AG10803 (cell line): ENCODE results near the gene SGIP1.

Experiments used
- DNase-seq: peaks from one replicate; pipeline ENCODE4 v3.0.0; 2010; ENCODE audit warnings: low read depth
- H3K4me3 ChIP-seq: 2 replicates; pipeline ENCODE4 v1.5.1; 2011; ENCODE audit warnings: mild to moderate bottlenecking, low read length, control low read depth
- TF ChIP-seq, protein P1 (sequence below): conservative IDR thresholded peaks from 2 replicates; pipeline ENCODE4 v1.5.1; 2011; ENCODE audit warnings: mild to moderate bottlenecking, low read length, control low read depth, inconsistent platforms

SGIP1 gene, protein sequence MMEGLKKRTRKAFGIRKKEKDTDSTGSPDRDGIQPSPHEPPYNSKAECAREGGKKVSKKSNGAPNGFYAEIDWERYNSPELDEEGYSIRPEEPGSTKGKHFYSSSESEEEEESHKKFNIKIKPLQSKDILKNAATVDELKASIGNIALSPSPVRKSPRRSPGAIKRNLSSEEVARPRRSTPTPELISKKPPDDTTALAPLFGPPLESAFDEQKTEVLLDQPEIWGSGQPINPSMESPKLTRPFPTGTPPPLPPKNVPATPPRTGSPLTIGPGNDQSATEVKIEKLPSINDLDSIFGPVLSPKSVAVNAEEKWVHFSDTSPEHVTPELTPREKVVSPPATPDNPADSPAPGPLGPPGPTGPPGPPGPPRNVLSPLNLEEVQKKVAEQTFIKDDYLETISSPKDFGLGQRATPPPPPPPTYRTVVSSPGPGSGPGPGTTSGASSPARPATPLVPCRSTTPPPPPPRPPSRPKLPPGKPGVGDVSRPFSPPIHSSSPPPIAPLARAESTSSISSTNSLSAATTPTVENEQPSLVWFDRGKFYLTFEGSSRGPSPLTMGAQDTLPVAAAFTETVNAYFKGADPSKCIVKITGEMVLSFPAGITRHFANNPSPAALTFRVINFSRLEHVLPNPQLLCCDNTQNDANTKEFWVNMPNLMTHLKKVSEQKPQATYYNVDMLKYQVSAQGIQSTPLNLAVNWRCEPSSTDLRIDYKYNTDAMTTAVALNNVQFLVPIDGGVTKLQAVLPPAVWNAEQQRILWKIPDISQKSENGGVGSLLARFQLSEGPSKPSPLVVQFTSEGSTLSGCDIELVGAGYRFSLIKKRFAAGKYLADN

DNA sequence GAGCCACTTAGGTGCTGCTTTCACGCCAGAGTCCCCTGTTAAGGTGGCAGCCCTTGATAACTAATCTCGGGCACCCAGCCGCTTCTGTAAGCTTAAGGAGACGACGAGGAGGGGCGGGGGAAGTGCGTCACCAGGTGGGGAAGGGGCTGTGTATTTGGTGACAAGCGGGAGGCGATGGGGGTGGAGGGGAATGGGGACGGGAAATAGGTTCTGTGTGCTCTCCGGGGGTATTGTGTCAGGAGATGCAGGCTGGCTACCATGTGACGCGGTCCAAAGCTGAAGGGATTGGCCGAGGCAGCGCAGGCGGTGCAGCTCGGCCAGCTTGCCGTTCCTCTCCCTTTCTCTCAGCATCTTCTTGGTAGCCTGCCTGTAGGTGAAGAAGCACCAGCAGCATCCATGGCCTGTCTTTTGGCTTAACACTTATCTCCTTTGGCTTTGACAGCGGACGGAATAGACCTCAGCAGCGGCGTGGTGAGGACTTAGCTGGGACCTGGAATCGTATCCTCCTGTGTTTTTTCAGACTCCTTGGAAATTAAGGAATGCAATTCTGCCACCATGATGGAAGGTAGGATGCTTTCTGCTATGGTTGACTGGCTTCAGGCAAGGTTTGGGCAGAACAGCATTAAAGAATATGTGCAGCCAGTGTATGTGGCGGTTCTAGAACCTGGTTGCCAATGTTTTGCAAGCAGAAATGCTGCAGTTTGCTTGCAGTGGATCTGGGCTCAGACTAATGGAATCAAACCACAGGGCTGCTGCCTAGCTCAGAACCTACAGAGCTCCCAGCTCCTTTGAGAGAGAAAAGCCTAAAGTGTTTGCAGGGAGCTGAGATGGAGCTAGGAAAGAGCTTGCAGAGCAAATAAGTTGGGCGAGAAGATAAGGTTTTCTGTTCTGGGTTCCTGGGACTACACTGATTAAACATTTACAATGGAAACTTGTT is at the start of gene SGIP1:
Gene SGIP1, plus strand, starts transcription at position 350 of the 937 bp plus-strand sequence. Its CDS starts 206 bp downstream, at position 556.
- TF ChIP-seq, protein P1, sequence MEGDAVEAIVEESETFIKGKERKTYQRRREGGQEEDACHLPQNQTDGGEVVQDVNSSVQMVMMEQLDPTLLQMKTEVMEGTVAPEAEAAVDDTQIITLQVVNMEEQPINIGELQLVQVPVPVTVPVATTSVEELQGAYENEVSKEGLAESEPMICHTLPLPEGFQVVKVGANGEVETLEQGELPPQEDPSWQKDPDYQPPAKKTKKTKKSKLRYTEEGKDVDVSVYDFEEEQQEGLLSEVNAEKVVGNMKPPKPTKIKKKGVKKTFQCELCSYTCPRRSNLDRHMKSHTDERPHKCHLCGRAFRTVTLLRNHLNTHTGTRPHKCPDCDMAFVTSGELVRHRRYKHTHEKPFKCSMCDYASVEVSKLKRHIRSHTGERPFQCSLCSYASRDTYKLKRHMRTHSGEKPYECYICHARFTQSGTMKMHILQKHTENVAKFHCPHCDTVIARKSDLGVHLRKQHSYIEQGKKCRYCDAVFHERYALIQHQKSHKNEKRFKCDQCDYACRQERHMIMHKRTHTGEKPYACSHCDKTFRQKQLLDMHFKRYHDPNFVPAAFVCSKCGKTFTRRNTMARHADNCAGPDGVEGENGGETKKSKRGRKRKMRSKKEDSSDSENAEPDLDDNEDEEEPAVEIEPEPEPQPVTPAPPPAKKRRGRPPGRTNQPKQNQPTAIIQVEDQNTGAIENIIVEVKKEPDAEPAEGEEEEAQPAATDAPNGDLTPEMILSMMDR = no peak
- H3K4me3 ChIP-seq = peak within 1 kb of the TSS; percentile 74
- DNase-seq = peak; percentile 80

DNA sequence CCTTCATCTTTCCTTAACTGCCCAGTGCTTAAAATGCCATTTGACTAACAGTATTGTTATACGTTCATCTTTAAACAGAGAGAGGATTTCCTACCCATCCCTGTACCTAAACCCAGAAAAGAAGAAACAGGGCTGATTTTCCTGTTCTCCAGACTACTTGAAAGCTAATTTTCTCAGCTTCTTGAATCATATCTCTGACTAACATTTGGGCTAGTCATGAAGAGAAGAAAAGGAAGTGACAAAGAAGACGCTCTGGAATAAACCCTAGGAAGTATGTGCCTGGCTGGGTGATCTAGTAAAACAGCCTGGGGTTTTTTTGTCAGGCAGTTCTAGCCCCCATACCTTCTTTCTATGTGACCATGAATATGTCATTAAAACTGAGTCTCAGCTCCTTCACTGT is 44.8 kb upstream of the SGIP1 start:
- H3K4me3 ChIP-seq = no peak overlapping the region
- peak; percentile 68 for DNase-seq
- TF ChIP-seq, protein P1 = no peak

DNA sequence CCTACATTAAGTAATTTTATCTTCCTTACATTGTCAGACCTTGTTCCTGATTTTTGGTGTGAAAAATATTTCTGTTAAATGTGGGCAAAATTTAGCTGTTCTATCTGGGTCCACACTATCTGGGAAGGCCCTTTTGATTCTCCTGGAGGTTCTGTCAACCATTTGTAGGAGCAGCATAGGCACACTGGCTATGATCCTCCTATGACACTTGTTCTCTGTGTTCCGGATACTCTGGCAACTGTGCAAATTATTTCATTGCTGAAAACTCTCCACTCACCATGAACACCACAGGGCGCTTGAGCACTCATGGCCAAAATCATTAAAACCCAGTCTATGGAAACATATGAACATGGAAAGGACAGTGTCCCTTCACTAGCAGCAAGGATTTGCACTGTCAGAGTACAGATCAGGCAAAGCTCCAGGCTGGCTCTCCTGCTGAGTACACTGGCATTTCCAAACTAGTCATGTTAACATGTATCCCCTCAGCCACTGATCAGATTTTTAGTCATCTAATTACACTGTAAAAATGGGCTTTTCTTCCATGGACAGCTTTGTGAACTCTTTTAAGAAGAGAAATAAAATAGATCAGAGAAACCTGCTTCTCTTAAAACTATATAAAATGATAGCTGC is 43.9 kb upstream of the SGIP1 start:
- TF ChIP-seq, protein P1 = no peak
- DNase-seq = peak; percentile 37

DNA sequence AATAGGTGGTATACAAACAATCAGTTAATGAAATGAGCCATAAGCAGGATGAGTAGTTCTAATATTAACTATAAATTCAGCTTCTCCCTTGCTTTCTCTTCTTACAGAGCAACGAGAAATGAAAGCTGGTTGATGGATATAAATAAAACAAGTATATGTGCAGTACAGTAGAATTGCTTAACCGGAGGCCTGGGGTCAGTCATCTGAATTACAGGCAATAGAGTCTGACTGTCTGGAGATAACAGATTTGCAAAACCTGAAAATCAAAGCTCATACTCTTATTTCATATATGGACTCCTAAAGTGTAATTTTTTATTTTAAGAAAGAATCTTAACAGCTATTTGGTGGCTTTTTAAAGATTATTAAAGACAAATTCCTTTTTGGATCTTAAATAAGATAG is 43.1 kb upstream of the SGIP1 start:
- peak; percentile 40 for DNase-seq
- H3K4me3 ChIP-seq = no peak overlapping the region
- TF ChIP-seq, protein P1 = no peak

More for the DNA sequence above, 43.9 kb upstream of the SGIP1 start:
- H3K4me3 ChIP-seq = no peak overlapping the region

DNA sequence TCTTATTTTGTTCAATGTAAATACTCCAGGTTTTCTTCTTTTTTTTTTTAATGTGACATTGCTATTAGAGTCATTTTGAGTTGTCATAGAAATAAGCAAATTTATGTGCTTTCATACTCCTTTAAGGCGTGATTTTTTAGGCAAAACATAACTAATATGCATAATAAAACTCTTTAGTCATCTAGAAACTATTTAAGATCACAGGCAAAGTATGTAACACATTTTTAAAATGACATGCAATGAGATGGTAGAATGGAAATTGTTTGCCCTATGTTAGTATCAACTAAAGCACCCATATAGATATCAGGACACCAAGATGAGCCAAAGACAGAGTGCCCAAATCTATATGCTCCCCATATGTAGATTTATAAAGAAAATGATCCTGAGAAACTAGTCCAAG is 41.5 kb upstream of the SGIP1 start:
- DNase-seq = peak; percentile 73
- no peak overlapping the region for H3K4me3 ChIP-seq
- TF ChIP-seq, protein P1 = no peak

DNA sequence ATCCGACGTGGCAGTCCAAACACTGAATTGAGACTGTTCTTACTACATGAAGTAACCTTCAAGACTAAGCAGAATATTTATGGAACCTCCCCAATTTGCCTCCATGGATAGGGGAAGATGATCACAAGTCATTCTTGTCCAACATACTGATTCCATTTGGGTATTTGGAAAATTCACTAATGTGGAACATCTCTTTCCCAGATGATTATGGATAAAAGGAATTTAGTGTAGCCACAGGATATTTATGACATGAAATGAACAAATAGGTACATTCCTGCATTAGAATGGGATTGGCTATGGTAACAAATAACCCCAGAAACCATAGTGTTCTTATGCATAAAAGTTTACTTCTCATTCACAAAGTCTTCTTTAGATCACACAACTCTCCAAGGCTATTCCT is 40.2 kb upstream of the SGIP1 start:
- no peak overlapping the region for H3K4me3 ChIP-seq
- peak; percentile 93 for DNase-seq
- TF ChIP-seq, protein P1 = no peak
